PC-9 (cell line): ENCODE measurements around the gene GMDS. TPM values are rescaled to one million over a fixed set of nuclear protein-coding genes. Genes with fewer than 3 reads are reported as not detected.
A peak's percentile ranks its signal among the peaks of the same experiment; 100 is the strongest.

Source experiments
- BruUV-seq: library from RNA; stranded (reverse); fragments of 400-500 nt; replicated peaks from 2 replicates; lab custom pipeline; 2021; lab: Mats Ljungman, UMichigan
- CTCF ChIA-PET: fragments of 300-600 bp; sonication (Branson Sonifier 250); formaldehyde crosslinking; loops from one replicate; lab custom pipeline; 2022; ENCODE audit warnings: antibody characterized with exemption; lab: Charles Lee
- POLR2A ChIA-PET: fragments of 300-600 bp; sonication (Branson Sonifier 250); formaldehyde crosslinking; loops from one replicate; lab custom pipeline; 2022; ENCODE audit warnings: antibody characterized with exemption; ENCODE audit not compliant: unreplicated experiment; lab: Charles Lee
- DNase-seq, 2 experiments: peaks; one replicate each; pipeline versions ENCODE4 v3.0.0 to v3.0.0-alpha.2; 2015 to 2022; ENCODE audit warnings: mixed read lengths in 1 of 2
- H2AFZ ChIP-seq: fragments of 200-600 bp; sonication (generic); 2 replicates; pipeline ENCODE4 v1.8.1; 2017; ENCODE audit warnings: antibody characterized with exemption
- H3F3A ChIP-seq: fragments of 200-600 bp; sonication (generic); 2 replicates; pipeline ENCODE4 v1.8.1; 2017; ENCODE audit warnings: antibody characterized with exemption, mild to moderate bottlenecking, low read depth; ENCODE audit not compliant: insufficient read depth
- H3K27ac ChIP-seq: fragments of 200-600 bp; sonication (generic); 2 replicates; pipeline ENCODE4 v1.6.1; 2016; ENCODE audit warnings: mixed run types
- H3K27me3 ChIP-seq: fragments of 200-600 bp; sonication (generic); 2 replicates; pipeline ENCODE4 v1.6.1; 2016; ENCODE audit warnings: low read depth, mixed run types; ENCODE audit not compliant: insufficient read depth
- H3K36me3 ChIP-seq: fragments of 200-600 bp; sonication (generic); 2 replicates; pipeline ENCODE4 v1.6.1; 2016; ENCODE audit warnings: low read depth, mixed run types
- H3K4me1 ChIP-seq: fragments of 200-600 bp; sonication (generic); replicated peaks from 2 replicates; pipeline ENCODE4 v1.6.1; 2016; ENCODE audit warnings: mixed run types; ENCODE audit not compliant: insufficient read depth
- H3K4me2 ChIP-seq: fragments of 200-600 bp; sonication (generic); 2 replicates; pipeline ENCODE4 v1.6.1; 2017; ENCODE audit warnings: mixed run types
- H3K4me3 ChIP-seq: fragments of 200-600 bp; sonication (generic); 2 replicates; pipeline ENCODE4 v1.6.1; 2016; ENCODE audit warnings: mixed run types
- H3K79me2 ChIP-seq: fragments of 200-600 bp; sonication (generic); 2 replicates; pipeline ENCODE4 v1.6.1; 2017; ENCODE audit warnings: low read depth, mixed run types
- H3K9me2 ChIP-seq: fragments of 200-600 bp; sonication (generic); 2 replicates; pipeline ENCODE4 v1.8.1; 2017; ENCODE audit warnings: mild to moderate bottlenecking; ENCODE audit not compliant: insufficient read depth
- H3K9me3 ChIP-seq: fragments of 200-600 bp; sonication (generic); 2 replicates; pipeline ENCODE4 v1.8.1; 2016; ENCODE audit warnings: low read depth; ENCODE audit not compliant: insufficient read depth
- H4K20me1 ChIP-seq: fragments of 200-600 bp; sonication (generic); 2 replicates; pipeline ENCODE4 v1.8.1; 2017; ENCODE audit not compliant: insufficient read depth
- EZH2 ChIP-seq: fragments of 200-600 bp; sonication (generic); IDR thresholded peaks from 2 replicates; pipeline ENCODE4 v1.8.0; 2017; ENCODE audit warnings: antibody characterized with exemption, low read depth
- intact Hi-C: fragments of 100-400 bp; cut with micrococcal nuclease; formaldehyde crosslinking; loops from one replicate; pipeline ENCODE4 v1.10.0; 2022; ENCODE audit not compliant: unreplicated experiment
- total RNA-seq: library from RNA; stranded (reverse); gene quantifications from 2 replicates; pipeline ENCODE4 v1.2.3, GENCODE V29; 2021
- TF ChIP-seq, protein P1 (sequence below): fragments of 200-600 bp; sonication (generic); conservative IDR thresholded peaks from 2 replicates; pipeline ENCODE4 v1.6.1; 2017; ENCODE audit warnings: mixed run types, antibody characterized with exemption, mild to moderate bottlenecking, moderate library complexity

Gene GMDS
- total RNA-seq, 1 experiment from 2014 or later, result 30.1 TPM

DNA sequence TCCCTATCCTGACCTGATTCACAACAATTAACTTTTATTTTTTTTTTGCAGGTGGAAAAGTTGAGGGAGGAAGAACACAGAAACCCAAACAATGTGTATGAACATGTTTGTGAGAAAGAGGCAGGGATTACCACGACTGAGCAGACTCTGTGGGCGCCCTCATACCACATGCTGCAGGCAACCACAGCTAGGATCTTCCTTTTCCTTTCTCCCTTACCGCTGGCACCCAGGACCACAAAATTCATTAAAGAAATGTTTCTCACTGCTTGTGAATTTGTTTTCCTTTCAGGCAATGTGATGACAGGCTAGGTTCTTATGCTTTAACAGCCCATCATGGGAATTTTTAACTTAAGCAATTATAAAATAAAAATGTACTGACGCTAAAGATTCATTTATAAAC lies 287.1 kb downstream of the GMDS start:
- no peak overlapping the region for H3K4me2 ChIP-seq
- no peak overlapping the region for H3K27ac ChIP-seq
- H2AFZ ChIP-seq, result no peak overlapping the region
- H3K36me3 ChIP-seq, result no peaks in the 10 kb centered on the region
- no peak for TF ChIP-seq EZH2
- TF ChIP-seq, protein P1, sequence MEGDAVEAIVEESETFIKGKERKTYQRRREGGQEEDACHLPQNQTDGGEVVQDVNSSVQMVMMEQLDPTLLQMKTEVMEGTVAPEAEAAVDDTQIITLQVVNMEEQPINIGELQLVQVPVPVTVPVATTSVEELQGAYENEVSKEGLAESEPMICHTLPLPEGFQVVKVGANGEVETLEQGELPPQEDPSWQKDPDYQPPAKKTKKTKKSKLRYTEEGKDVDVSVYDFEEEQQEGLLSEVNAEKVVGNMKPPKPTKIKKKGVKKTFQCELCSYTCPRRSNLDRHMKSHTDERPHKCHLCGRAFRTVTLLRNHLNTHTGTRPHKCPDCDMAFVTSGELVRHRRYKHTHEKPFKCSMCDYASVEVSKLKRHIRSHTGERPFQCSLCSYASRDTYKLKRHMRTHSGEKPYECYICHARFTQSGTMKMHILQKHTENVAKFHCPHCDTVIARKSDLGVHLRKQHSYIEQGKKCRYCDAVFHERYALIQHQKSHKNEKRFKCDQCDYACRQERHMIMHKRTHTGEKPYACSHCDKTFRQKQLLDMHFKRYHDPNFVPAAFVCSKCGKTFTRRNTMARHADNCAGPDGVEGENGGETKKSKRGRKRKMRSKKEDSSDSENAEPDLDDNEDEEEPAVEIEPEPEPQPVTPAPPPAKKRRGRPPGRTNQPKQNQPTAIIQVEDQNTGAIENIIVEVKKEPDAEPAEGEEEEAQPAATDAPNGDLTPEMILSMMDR, result no peak
- no peaks in the 10 kb centered on the region for H3K79me2 ChIP-seq
- H3F3A ChIP-seq, result peaks cover 3% of the 10 kb centered on the region; the same call in 1 of the 2 replicates
- H3K9me3 ChIP-seq, result no peaks in the 10 kb centered on the region
- peaks cover 7% of the 10 kb centered on the region for H3K4me1 ChIP-seq
- CTCF ChIA-PET, result no interaction called here
- no peak overlapping the region for H3K4me3 ChIP-seq
- no peaks in the 10 kb centered on the region for H3K9me2 ChIP-seq
- BruUV-seq, result no TSS peak
- no peak for DNase-seq
- intact Hi-C loops, result loop anchor here (10.0 kb wide), 2 partner anchors 137 to 477 kb away; no protein-coding TSS in a partner anchor
- POLR2A ChIA-PET, result interaction anchor here (0.7 kb wide), 1 partner anchor 81 kb away, joined by 16 read pairs; no protein-coding TSS in a partner anchor
- H3K27me3 ChIP-seq, result no peaks in the 10 kb centered on the region
- no peaks in the 10 kb centered on the region; the same call in 1 of the 2 replicates for H4K20me1 ChIP-seq

DNA sequence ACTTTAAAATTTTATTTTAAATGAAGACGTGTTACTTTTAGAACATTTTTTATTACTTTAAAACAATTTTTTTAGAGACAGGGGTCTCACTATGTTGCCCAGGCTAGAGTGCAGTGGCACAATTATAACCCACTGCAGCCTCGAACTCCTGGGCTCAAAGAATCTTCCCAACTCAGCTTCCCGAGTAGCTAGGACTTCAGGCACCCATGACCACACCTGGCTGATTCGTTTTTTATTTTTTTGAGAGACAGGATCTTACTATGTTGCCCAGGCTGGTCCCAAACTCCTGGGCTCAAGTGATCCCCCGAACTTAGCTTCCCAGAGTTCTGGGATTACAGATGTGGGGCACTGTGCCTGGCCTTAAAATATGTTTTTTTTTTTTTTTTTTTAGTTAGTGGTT lies 287.7 kb downstream of the GMDS start:
- CTCF ChIA-PET, result no interaction called here

DNA sequence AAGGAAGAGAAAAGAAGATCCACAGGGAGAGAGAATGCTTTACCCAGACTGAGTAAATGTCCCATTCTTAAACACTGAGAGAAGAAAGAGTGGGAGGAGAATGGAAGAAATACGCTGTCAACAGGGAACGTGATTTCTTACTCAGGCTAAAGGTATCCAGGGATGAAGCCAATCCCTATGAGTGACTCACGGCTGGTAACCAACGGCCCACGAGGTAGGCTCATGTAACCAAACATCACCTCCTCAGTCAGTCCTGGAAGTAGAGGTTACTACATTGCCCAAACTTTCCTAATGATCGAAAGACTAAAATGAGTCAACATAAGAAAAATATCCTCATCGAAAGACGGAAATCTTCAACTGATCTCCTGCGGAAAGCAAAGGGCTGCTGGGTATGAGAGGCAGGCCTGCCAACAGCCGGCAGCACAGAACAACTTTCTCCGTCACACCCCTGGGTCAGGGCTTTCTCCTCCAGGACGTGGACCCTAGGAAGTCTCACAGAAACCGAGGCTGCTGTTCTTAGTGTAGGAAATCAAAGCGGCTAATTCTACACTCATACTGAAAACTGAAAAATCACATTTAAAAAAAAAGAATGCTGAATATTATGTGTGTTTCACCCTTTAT lies 292.6 kb downstream of the GMDS start:
- peak overlapping the region; percentile 42; the same call in 1 of the 2 replicates for H3K4me3 ChIP-seq
- BruUV-seq, result TSS peak; percentile 99

More for the DNA sequence above, 287.7 kb downstream of the GMDS start:
- H3K36me3 ChIP-seq, result no peaks in the 10 kb centered on the region
- H2AFZ ChIP-seq, result no peak overlapping the region
- H4K20me1 ChIP-seq, result no peaks in the 10 kb centered on the region; the same call in 1 of the 2 replicates
- peaks cover 7% of the 10 kb centered on the region; the same call in 1 of the 2 replicates for H3F3A ChIP-seq
- POLR2A ChIA-PET, result interaction anchor here (0.7 kb wide), 1 partner anchor 22 kb away, joined by 20 read pairs; no protein-coding TSS in a partner anchor
- BruUV-seq, result no TSS peak
- no peaks in the 10 kb centered on the region for H3K9me3 ChIP-seq
- intact Hi-C loops, result loop anchor here (10.0 kb wide), 2 partner anchors 137 to 477 kb away; no protein-coding TSS in a partner anchor
- TF ChIP-seq, protein P1, result no peak
- TF ChIP-seq EZH2, result no peak
- no peaks in the 10 kb centered on the region for H3K27me3 ChIP-seq
- no peak overlapping the region for H3K4me2 ChIP-seq
- DNase-seq, result no peak
- no peaks in the 10 kb centered on the region for H3K79me2 ChIP-seq
- no peak overlapping the region for H3K27ac ChIP-seq
- H3K4me1 ChIP-seq, result peaks cover 11% of the 10 kb centered on the region
- H3K4me3 ChIP-seq, result no peak overlapping the region
- H3K9me2 ChIP-seq, result no peaks in the 10 kb centered on the region

More for the DNA sequence above, 292.6 kb downstream of the GMDS start:
- TF ChIP-seq, protein P1, result no peak
- TF ChIP-seq EZH2, result no peak
- Histone ChIP-seq H3K79me2 (no peaks in the 10 kb centered on the region), H4K20me1 (no peaks in the 10 kb centered on the region; the same call in 1 of the 2 replicates), H2AFZ (no peak overlapping the region), H3K36me3 (no peaks in the 10 kb centered on the region), H3K4me1 (peaks cover 19% of the 10 kb centered on the region), H3K27me3 (no peaks in the 10 kb centered on the region), H3K4me2 (peak overlapping the region; percentile 75), H3K27ac (peak overlapping the region; percentile 96), H3F3A (peaks cover 7% of the 10 kb centered on the region; the same call in 1 of the 2 replicates), H3K9me3 (no peaks in the 10 kb centered on the region), H3K9me2 (no peaks in the 10 kb centered on the region)
- ChIA-PET CTCF (no interaction called here), POLR2A (no interaction called here)
- intact Hi-C loops, result loop anchor here (2.0 to 10.0 kb wide), 4 partner anchors 36 to 482 kb away; no protein-coding TSS in a partner anchor
- DNase-seq, result peak; percentile 69 to 94
